H7 (cell line): ENCODE results near the gene WIF1. TPM values are rescaled to one million over a fixed set of nuclear protein-coding genes. Genes with fewer than 3 reads are reported as not detected.

Experiments used
- DNase-seq: peaks from one replicate; pipeline ENCODE4 v3.0.0; 2012
- H3K27me3 ChIP-seq: 2 replicates; pipeline ENCODE4 v1.6.0; 2011; ENCODE audit warnings: mild to moderate bottlenecking, low read length; ENCODE audit not compliant: control insufficient read depth, insufficient read depth
- H3K36me3 ChIP-seq: replicated peaks from 2 replicates; pipeline ENCODE4 v1.5.1; 2011; ENCODE audit warnings: low read length; ENCODE audit not compliant: control insufficient read depth, insufficient read depth
- H3K4me3 ChIP-seq: 2 replicates; pipeline ENCODE4 v1.5.1; 2011; ENCODE audit warnings: low read depth, mild to moderate bottlenecking, control low read depth, low read length, moderate library complexity; ENCODE audit not compliant: insufficient read depth
- total RNA-seq: library from RNA; depleted of rRNA; stranded (reverse); fragments of >200 nt; shearing (Covaris generic); gene quantifications from 2 replicates; pipeline ENCODE4 v1.2.3, GENCODE V29; 2014; rRNA removed

The WIF1 gene
- total RNA-seq, 1 experiment from 2014 or later: 0.14 TPM

DNA sequence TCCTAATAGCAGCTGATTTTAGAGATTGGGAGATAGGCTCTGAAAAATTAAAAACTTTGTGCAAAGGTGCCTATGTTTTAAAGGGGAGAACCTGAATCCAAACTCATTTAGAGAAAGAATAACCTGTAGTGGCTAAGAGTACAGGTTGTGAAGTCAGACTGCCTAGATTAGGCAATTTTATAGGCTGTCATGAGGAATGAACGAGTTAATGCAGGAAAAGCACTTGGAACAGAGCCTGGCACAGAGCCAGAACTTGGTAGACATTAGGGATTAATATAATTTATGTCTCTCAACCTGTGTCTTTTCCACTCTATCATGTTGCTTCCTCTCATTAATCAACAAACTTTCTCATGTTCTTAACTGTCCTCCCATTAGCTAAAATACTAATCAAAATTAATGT is 98.1 kb downstream of the WIF1 start:
- DNase-seq: no peak
- Histone ChIP-seq H3K27me3 (no peaks in the 10 kb centered on the region), H3K4me3 (no peak overlapping the region), H3K36me3 (no peaks in the 10 kb centered on the region)

DNA sequence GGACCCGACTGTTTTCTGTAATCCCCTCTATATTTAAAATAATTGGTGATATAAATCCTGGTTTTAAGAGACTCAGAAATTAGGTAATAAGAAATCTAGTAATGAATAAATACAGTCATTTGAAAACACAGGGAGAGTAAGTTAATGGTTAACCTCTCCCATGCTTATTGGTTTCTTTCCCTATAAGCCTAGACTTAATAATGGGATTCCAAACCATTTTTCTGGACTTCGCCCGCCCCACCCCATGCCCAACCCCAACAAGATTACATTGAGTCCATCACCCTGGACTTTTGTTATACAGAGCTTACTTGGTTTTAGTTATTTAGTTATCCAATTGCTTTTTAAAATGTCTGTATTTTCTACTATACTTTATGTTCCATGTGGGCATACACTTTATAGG is 98.7 kb downstream of the WIF1 start:
- no peak overlapping the region for H3K4me3 ChIP-seq
- no peaks in the 10 kb centered on the region for H3K36me3 ChIP-seq
- DNase-seq: no peak
- no peaks in the 10 kb centered on the region for H3K27me3 ChIP-seq

GRCh38 chr12:65019696-65020234 is 101.3 kb downstream of the WIF1 start:
- no peak for DNase-seq
- no peak overlapping the region for H3K4me3 ChIP-seq
- H3K36me3 ChIP-seq: no peaks in the 10 kb centered on the region
- H3K27me3 ChIP-seq: no peaks in the 10 kb centered on the region; the same call in 1 of the 2 replicates

DNA sequence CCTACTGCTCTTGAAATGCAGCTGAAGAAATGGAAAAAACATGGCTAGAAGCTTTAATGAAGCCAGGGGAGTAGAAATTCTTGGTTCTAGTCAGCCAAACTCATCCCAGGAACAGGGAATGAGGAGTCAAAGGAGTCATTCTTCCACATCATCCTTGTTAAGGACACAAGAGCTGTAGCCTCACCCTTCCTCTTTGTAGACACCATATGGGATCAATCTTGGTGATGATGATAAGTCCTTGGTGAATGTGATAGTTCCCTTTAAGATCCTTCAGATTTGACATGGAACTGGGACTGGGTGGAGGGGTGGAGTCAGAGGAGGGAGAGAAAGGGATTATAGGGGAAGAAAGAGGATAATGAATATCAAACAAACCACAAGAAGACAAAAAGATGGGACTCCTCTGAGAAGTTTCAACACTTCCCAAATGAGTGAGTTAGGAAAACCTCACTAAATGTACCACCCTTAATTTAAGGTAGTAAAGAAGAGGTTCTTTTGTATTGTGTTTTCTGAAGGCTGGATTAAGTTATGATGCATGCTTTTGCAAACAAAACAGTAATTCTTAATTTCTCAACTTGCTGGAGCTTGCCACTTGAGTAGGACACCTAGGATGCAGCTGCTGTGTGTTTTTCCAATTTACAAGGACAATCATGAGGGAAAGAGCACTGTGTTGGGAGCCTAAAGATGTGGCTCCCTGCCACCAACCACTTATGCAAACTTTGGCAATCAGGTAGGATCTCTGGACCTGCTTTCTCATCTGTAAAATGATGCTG is 104.0 kb downstream of the WIF1 start:
- Histone ChIP-seq H3K36me3 (no peaks in the 10 kb centered on the region), H3K4me3 (no peak overlapping the region), H3K27me3 (no peaks in the 10 kb centered on the region; the same call in 1 of the 2 replicates)
- no peak for DNase-seq

GRCh38 chr12:65015850-65016249 is 105.3 kb downstream of the WIF1 start:
- Histone ChIP-seq H3K4me3 (no peak overlapping the region), H3K27me3 (no peaks in the 10 kb centered on the region; the same call in 1 of the 2 replicates), H3K36me3 (no peaks in the 10 kb centered on the region)
- DNase-seq: no peak

- H3K27me3 ChIP-seq: no peaks in the 10 kb centered on the region; the same call in 1 of the 2 replicates
- no peak overlapping the region for H3K4me3 ChIP-seq
- H3K36me3 ChIP-seq: no peaks in the 10 kb centered on the region
- DNase-seq: no peak
Observed at GRCh38 chr12:65014504-65015271, 106.4 kb downstream of the WIF1 start.

DNA sequence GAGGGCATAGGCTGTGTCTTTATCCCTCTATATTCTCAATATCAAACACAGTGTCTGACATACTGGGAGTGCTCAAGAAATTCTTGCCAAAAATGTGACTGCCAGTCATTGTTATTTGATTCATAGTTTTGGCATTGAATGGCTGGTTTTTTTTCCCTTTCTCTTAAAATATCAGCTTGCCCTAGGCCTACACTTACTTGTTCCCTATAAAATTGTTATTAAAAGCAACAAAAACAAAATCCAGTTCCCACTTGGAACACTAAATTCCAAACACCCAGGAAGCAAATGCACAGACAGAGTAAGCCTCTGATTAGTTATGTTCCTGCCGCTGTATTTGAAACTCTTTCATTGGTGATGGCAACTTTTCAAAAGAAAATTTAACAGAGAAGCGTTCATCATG is 110.7 kb downstream of the WIF1 start:
- no peaks in the 10 kb centered on the region for H3K36me3 ChIP-seq
- no peak for DNase-seq
- no peaks in the 10 kb centered on the region; the same call in 1 of the 2 replicates for H3K27me3 ChIP-seq
- no peak overlapping the region for H3K4me3 ChIP-seq

DNA sequence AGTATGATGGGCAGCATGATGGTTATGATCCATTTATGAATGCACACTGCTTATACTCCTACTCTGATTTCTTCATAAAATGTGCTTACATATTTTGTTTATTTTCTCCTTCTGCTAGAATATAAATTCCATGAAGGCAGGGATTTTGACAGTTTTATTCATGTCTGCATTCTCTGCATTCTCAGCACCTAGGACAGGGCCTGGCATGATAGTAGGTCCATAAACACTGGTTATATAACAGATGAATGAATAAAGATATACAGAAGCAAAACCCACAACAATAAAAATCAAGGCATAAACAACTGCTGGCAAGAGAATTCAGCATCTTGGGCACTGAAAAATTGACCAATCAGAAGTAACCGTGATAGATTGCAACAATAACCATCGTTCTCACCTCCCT is 115.4 kb downstream of the WIF1 start:
- DNase-seq: no peak
- no peaks in the 10 kb centered on the region; the same call in 1 of the 2 replicates for H3K27me3 ChIP-seq
- no peak overlapping the region for H3K4me3 ChIP-seq
- no peaks in the 10 kb centered on the region for H3K36me3 ChIP-seq

- H3K27me3 ChIP-seq: no peaks in the 10 kb centered on the region; the same call in 1 of the 2 replicates
- H3K36me3 ChIP-seq: no peaks in the 10 kb centered on the region
- no peak overlapping the region for H3K4me3 ChIP-seq
- DNase-seq: no peak
Observed at GRCh38 chr12:65004270-65004669, 116.8 kb downstream of the WIF1 start.

Other genes with a start within 250 kb of the WIF1 start
- 20.5 and 28.3 TPM in 2 replicates for gene LEMD3, start 48.3 kb upstream of the WIF1 start, total RNA-seq
- gene MSRB3, start 157.4 kb upstream of the WIF1 start, total RNA-seq: 0.41 and 2.8 TPM in 2 replicates